Suprapubic skin (tissue), 3 donors: ENCODE data around the gene P3R3URF.
"Not testable (repeated sequence)": the region's sequence is repeated elsewhere in the genome, so short reads cannot be mapped to it uniquely, and the experiment has no call there.

Experiments used
- CTCF ChIP-seq, 2 donors: fragments of 200-600 bp in 1 of 2; fragments of 450-650 bp in 1 of 2; sonication (generic) in 1 of 2; IDR thresholded peaks; one replicate each; pipeline ENCODE4 v1.5.1; 2016 to 2019; ENCODE audit warnings: antibody characterized with exemption in 2 of 2, mild to moderate bottlenecking in 1 of 2, moderate library complexity in 1 of 2
- EP300 ChIP-seq: sonication (generic); formaldehyde crosslinking; IDR thresholded peaks from one replicate; pipeline ENCODE4 v1.6.1; 2017; ENCODE audit warnings: antibody characterized with exemption
- POLR2A ChIP-seq, 2 donors: fragments of 450-650 bp; IDR thresholded peaks; one replicate each; pipeline ENCODE4 v1.6.1; 2017; ENCODE audit warnings: antibody characterized with exemption in 2 of 2, mild to moderate bottlenecking in 2 of 2, moderate library complexity in 2 of 2

GRCh38 chr1:46223055-46223454, 46.8 kb upstream of the P3R3URF start:
- TF ChIP-seq CTCF (IDR thresholded peaks at IDR 0.05); EP300; POLR2A (IDR thresholded peaks at IDR 0.05): not testable (repeated sequence)
